NT2/D1 (cell line): ENCODE measurements around the gene ASCL1.

Experiments
- DNase-seq: peaks from one replicate; pipeline ENCODE4 v3.0.0-alpha.2; 2011; ENCODE audit warnings: low read depth, low spot score
- H3K27me3 ChIP-seq: 2 replicates; pipeline ENCODE4 v1.6.0; 2011; ENCODE audit warnings: mild to moderate bottlenecking; ENCODE audit not compliant: insufficient read length, insufficient read depth
- H3K36me3 ChIP-seq: 2 replicates; pipeline ENCODE4 v1.6.1; 2011; ENCODE audit warnings: mild to moderate bottlenecking, low read length, mixed read lengths; ENCODE audit not compliant: insufficient read depth, insufficient read length
- H3K4me1 ChIP-seq: 2 replicates; pipeline ENCODE4 v1.5.1; 2011; ENCODE audit not compliant: insufficient read depth, insufficient read length
- H3K4me3 ChIP-seq: 2 replicates; pipeline ENCODE4 v1.5.1; 2011; ENCODE audit warnings: low read depth; ENCODE audit not compliant: insufficient read length
- H3K9ac ChIP-seq: 2 replicates; pipeline ENCODE4 v1.6.0; 2011; ENCODE audit warnings: low read depth; ENCODE audit not compliant: insufficient read length
- H3K9me3 ChIP-seq: 2 replicates; pipeline ENCODE4 v1.5.1; 2011; ENCODE audit warnings: mild to moderate bottlenecking, low read length; ENCODE audit not compliant: insufficient read depth
- SUZ12 ChIP-seq: IDR thresholded peaks from 2 replicates; pipeline ENCODE4 v1.6.1; 2011; ENCODE audit not compliant: insufficient read length, insufficient read depth; ENCODE audit errors: extremely low read depth
- YY1 ChIP-seq: IDR thresholded peaks from 2 replicates; pipeline ENCODE4 v1.6.1; 2011; ENCODE audit not compliant: insufficient read length, insufficient read depth
- ZNF274 ChIP-seq: IDR thresholded peaks from 2 replicates; pipeline ENCODE4 v1.6.1; 2011; ENCODE audit warnings: mild to moderate bottlenecking, low read depth, low read length

The ASCL1 gene

GRCh38 chr12:102960766-102961465 is 3.4 kb downstream of the ASCL1 start:
- H3K9ac ChIP-seq = no peak overlapping the region
- TF ChIP-seq SUZ12 (peak; percentile 89), YY1 (no peak)
- H3K36me3 ChIP-seq = no peaks in the 10 kb centered on the region
- peaks cover 96% of the 10 kb centered on the region for H3K27me3 ChIP-seq
- H3K4me1 ChIP-seq = peaks cover 4% of the 10 kb centered on the region
- no peak for DNase-seq
- H3K9me3 ChIP-seq = peaks cover 13% of the 10 kb centered on the region
- no peak overlapping the region for H3K4me3 ChIP-seq

GRCh38 chr12:102961466-102961855 is 4.0 kb downstream of the ASCL1 start:
- Histone ChIP-seq H3K36me3 (no peaks in the 10 kb centered on the region), H3K9me3 (peaks cover 13% of the 10 kb centered on the region), H3K27me3 (peaks cover 96% of the 10 kb centered on the region), H3K9ac (no peak overlapping the region), H3K4me3 (no peak overlapping the region), H3K4me1 (peaks cover 4% of the 10 kb centered on the region)
- TF ChIP-seq ZNF274 (no peak), YY1 (no peak), SUZ12 (no peak)
- DNase-seq = no peak

- no peak for DNase-seq
- peaks cover 2% of the 10 kb centered on the region for H3K4me1 ChIP-seq
- H3K4me3 ChIP-seq = no peak overlapping the region
- peaks cover 99% of the 10 kb centered on the region for H3K27me3 ChIP-seq
- H3K36me3 ChIP-seq = no peaks in the 10 kb centered on the region
- no peak for TF ChIP-seq YY1
- TF ChIP-seq ZNF274 = no peak
- no peak for TF ChIP-seq SUZ12
- H3K9me3 ChIP-seq = peaks cover 13% of the 10 kb centered on the region
- H3K9ac ChIP-seq = no peak overlapping the region
Measured at GRCh38 chr12:102962532-102962931, 5.1 kb downstream of the ASCL1 start.

GRCh38 chr12:102962986-102963385 is 5.5 kb downstream of the ASCL1 start:
- no peak for TF ChIP-seq YY1
- no peak for TF ChIP-seq ZNF274
- TF ChIP-seq SUZ12 = no peak
- no peak for DNase-seq
- H3K36me3 ChIP-seq = no peaks in the 10 kb centered on the region
- H3K4me1 ChIP-seq = peaks cover 2% of the 10 kb centered on the region
- H3K27me3 ChIP-seq = peaks cover 99% of the 10 kb centered on the region
- H3K9me3 ChIP-seq = peaks cover 13% of the 10 kb centered on the region
- no peak overlapping the region for H3K9ac ChIP-seq
- H3K4me3 ChIP-seq = no peak overlapping the region

- Histone ChIP-seq H3K9me3 (peaks cover 13% of the 10 kb centered on the region), H3K27me3 (peaks cover 99% of the 10 kb centered on the region), H3K36me3 (no peaks in the 10 kb centered on the region), H3K4me3 (no peak overlapping the region), H3K9ac (no peak overlapping the region), H3K4me1 (peaks cover 2% of the 10 kb centered on the region)
- TF ChIP-seq YY1 (no peak), ZNF274 (no peak), SUZ12 (no peak)
- DNase-seq = no peak
Measured at GRCh38 chr12:102963796-102964195, 6.3 kb downstream of the ASCL1 start.

GRCh38 chr12:102964872-102965271 is 7.4 kb downstream of the ASCL1 start:
- Histone ChIP-seq H3K9me3 (peaks cover 13% of the 10 kb centered on the region), H3K9ac (no peak overlapping the region), H3K27me3 (peaks cover 91% of the 10 kb centered on the region), H3K36me3 (no peaks in the 10 kb centered on the region), H3K4me1 (peaks cover 2% of the 10 kb centered on the region), H3K4me3 (peak overlapping the region; percentile 29)
- TF ChIP-seq ZNF274 (no peak), YY1 (no peak), SUZ12 (peak; percentile 25)
- DNase-seq = no peak

- H3K4me1 ChIP-seq = peaks cover 2% of the 10 kb centered on the region
- H3K27me3 ChIP-seq = peaks cover 85% of the 10 kb centered on the region
- peaks cover 13% of the 10 kb centered on the region for H3K9me3 ChIP-seq
- H3K9ac ChIP-seq = no peak overlapping the region
- H3K36me3 ChIP-seq = no peaks in the 10 kb centered on the region
- peak overlapping the region; percentile 29 for H3K4me3 ChIP-seq
- TF ChIP-seq ZNF274 (no peak), YY1 (no peak), SUZ12 (peak; percentile 45)
- DNase-seq = no peak
Measured at GRCh38 chr12:102965281-102966155, 8.0 kb downstream of the ASCL1 start.
